Bone marrow (tissue), 2 donors: ENCODE data around the gene CELF2.

ENCODE experiments used
- DNase-seq, 2 donors: peaks; one replicate each; lab custom pipeline; 2025; lab: John Stamatoyannopoulos, UW

The CELF2 gene

GRCh38 chr10:11004144-11005077 lies 13.3 kb upstream of the CELF2 start:
- no peak for DNase-seq

- no peak for DNase-seq
Measured at GRCh38 chr10:11005725-11006427, 11.8 kb upstream of the CELF2 start.

DNA sequence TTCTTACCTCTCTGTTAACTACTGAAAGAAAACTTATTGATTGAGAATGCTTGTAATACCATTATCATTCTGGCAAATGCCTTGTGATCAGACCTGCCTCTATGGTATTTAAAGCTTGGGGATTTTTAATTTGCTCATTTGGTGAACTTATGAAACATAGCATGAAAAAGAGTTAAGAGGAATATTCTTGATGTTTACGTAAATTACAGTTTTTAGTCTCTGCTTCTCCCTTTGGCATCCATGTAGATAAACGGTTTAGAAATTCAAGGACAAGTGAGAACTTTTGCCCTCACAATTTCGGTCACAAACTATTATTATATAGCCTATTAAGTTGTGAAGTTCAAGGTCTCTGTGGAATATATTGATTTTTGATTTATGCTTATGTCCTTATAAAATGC lies 11.2 kb upstream of the CELF2 start:
- DNase-seq = no peak

GRCh38 chr10:11007476-11008020 lies 10.1 kb upstream of the CELF2 start:
- no peak for DNase-seq

- no peak for DNase-seq
Measured at GRCh38 chr10:11009471-11010308, 8.0 kb upstream of the CELF2 start.

DNA sequence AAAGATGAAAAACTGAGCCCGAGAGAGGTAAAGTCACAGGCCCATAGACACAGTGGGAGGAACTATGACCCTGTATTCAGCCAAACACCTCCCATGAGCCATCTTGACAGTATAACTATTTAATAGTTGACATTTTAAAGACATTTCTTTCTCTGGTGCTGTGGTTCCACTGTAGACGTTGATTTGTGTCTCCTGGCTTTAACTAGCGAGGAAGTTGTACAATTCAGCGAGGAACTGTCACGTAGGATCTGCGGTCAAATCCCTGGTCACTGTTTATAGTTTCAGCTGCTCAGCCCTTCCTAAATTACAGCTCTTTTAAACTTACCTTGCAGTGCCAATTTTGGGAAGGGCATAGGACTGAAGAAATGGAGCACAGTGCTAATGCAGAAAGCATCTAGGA lies 7.1 kb upstream of the CELF2 start:
- no peak for DNase-seq

DNA sequence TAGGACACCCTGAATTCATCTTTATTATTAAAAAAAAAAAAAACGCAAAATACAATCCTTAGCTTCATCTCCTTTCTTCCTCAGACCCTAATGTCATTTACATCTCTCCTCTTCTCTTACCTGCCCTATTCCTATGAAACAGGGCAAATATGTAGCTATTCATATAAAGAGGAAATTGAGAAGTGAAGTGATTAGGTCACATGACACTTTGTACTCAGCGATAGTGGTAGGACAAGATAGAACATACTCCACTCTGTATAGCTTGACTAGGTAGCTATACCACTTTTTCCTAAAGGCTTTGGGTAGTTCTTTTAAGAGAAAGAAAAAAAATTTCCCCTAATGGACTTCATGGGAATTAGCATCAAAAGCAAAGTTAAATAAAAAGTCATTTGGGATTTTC lies 6.2 kb upstream of the CELF2 start:
- DNase-seq = no peak

- DNase-seq = no peak
Measured at GRCh38 chr10:11011984-11012383, 5.7 kb upstream of the CELF2 start.

DNA sequence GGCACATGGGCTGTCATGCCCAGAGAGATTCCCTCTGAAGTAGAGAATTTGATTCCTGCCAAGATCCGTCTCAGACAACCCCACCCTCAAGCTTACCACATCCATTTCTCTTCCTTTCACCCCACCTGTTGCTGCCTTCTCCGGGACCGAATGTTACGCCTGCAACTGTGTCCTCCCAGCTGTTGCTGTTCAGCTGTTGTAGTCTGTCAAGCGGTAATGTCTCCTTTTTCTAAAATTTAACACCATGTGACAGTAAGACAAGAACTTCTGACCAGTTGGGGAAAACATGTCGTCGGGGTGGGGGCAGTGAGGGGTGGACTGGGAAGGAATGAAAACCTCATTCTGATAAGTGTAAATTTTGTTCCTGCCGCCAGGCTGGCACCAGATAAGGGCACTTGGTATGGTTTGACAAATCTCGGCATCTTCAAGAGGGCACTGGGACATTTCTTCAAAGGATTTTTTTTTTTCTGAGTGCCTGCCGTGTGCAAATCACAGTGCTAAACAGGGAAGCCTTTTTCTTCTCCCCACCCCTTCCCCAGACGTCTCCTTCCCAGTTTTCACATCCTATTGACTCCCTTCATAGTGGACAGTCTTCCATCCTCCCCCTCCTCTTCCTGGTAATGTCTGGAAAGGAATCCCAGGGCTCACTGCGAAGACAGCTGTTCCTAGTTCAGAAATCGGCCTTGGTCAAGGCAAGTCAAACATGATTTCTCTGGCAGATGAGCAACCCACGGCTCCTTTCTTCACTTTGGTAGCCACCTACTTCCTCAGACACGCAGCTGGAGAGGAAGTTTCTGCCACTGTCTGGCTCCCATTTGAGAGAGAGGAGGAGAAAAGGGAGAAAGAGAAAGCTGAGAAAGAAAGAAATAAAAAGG lies 5.0 kb upstream of the CELF2 start:
- no peak for DNase-seq

DNA sequence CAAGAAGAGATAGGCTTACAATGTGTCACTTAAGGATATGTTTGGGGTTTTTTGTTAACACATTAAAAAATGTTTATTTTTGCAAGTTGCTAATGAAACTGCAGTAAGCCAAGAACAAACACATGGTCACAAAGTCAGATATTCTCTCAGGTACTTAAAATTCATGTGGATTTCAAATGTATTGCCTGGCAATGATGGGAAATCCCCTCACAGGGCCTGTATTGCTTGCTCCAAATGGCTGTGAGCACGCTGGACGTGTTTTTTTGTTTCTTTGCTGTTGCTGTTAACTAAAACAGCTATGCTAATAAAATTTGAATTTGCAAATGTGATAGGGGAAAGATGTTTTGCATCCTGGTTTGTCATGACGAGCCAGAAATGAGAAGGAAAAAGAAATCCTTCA lies 3.8 kb upstream of the CELF2 start:
- no peak for DNase-seq

- no peak for DNase-seq
Measured at GRCh38 chr10:11014671-11015445, 2.8 kb upstream of the CELF2 start.

DNA sequence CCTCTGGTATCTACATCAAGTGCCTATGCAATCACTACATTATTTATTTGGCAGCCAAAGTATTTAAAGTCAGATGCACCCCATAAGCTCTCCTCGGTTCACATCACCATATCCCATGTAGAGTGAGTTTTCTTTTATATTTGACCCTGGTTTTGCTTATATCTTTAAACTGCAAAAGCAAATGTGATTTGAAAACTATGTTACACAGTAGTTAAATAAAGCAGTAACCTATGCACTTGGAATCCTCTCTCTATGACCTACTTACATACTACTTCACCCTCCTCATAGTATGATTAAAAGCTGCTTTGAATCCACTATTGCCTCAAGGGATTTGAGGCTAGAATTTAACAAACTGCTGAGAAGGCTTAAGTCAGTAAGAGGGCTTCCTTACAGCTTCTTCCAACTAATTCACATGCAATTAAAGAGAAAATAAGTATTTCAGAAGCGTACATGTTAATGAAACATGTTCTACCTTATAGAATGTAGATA lies 2.2 kb upstream of the CELF2 start:
- DNase-seq = no peak

- peak in 1 of 2 donors; percentile 21 for DNase-seq
Measured at GRCh38 chr10:11017000-11017569, 587 bp upstream of the CELF2 start.

- no peak for DNase-seq
Measured at GRCh38 chr10:11018432-11018841, 765 bp downstream of the CELF2 start.

DNA sequence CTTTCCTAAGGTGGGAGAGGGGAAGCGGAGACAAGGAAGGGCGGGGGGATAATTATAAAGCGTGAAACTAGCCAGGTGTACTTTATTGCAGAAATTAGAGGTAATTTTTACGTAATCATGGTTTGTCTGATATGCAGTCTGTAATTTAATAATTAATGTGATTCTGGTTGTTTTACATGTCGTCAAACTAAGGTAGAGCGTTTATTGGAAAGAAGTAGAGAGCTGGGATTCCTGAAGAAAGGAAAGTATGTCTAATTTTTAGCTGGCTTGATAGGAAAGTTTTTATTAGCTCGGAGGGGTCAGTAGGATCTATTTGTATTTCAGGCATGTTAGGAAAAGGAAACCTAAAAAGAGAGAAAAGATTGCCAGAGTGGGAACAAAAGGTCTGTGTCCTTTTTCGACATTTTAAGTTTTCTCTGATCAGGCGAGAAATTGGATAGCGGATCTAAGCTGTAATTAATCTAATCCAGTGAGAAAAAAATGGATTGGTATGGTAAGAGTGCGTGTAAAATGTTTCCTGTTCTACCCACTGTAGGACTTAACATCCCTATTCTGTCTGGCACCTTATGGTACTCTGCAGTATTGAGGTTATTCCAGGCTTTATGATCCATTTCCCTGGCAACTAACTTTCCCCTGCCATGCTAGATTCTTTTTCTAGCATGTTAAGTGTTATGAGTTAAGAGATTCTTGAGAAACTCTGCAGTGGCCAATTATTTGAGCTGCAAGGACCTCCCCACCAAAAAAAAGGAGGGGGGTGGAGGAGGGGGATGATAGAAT lies 1.4 kb downstream of the CELF2 start:
- DNase-seq = no peak

GRCh38 chr10:11019724-11020547 lies 2.3 kb downstream of the CELF2 start:
- DNase-seq = no peak

DNA sequence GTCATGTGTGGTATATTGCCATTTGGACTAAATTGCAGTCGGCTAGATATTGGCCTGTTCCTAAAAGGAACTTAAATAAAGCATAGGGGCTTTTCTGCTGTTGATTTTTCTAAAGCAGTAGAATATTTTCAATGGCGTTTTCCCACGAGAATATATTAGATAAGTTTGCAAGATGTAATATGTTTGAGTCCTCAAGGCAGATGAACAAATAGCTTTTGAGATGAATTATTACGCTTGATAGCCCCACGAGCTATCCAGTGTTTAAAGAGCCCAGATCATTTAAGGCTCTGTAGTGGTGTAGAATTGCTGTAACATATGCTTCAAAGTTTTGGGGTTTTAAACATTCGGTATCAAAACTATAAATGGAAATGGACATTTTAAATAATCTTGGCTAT lies 2.9 kb downstream of the CELF2 start:
- no peak for DNase-seq

- DNase-seq = no peak
Measured at GRCh38 chr10:11022213-11022612, 4.5 kb downstream of the CELF2 start.
